ENCODE data around the gene PPM1A. TPM values are rescaled to one million over a fixed set of nuclear protein-coding genes. Genes with fewer than 3 reads are reported as not detected.

The PPM1A gene
- total and polyA plus RNA-seq, 2 donors = 23.9 to 75.9 TPM

DNA sequence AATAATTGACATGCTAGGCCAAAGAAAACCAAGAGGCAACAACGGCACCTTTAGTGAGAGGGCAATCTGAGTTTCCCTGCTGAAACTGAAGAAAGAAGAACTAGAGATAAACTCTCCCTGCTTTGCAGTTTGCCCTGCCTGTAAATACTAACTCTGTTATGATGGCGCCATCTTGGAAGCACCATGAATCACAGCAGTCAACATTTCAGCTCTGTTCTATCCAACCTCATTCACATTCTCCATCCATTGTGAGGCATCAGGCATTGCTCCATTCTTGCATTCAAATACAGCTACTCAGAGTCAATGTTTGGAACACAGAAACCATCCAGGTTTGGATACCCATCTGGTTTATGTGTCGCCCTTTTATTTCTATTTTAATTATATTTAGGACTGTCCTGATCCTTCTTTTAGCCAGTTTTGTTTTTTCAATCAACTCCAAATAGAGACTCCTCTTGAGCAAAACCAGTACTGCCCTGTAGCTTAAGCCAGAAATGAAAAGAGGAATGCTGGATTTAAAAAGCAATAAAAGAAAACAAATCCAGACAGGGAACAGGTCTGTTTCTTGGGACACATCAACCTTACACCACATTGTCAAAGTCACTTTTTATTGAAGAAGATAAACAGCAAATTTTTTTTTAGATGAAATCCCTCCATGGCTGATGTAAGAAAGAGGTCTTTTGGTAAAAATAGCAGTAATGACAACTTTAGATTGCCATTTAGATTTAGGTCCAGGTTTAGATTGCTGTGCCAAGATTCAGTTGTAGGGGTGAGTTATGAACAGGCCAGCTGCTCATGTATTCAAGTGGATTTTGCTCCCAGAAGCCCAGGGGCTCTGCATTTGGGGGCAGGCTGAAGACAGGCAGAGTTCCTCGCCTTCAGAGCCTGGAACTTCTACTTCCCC lies 33.3 kb upstream of the PPM1A start:
- no peak overlapping the region for H3K27ac ChIP-seq (ENCODE audit: low read depth)
- no peak for DNase-seq (ENCODE audit: extremely low spot score)
- no peaks in the 10 kb centered on the region for H3K36me3 ChIP-seq (ENCODE audit: insufficient read depth)
- no peaks in the 10 kb centered on the region for H3K4me1 ChIP-seq (ENCODE audit: insufficient read depth)
- WGBS = 55% methylated on average over 4 of the region's 4 CpGs
- H3K4me3 ChIP-seq (ENCODE audit: low read depth, low read length) = no peak overlapping the region

- Histone ChIP-seq H3K4me3 (ENCODE audit: low read depth, low read length) (no peak overlapping the region), H3K27ac (ENCODE audit: low read depth) (no peak overlapping the region), H3K4me1 (ENCODE audit: insufficient read depth) (no peaks in the 10 kb centered on the region), H3K36me3 (ENCODE audit: insufficient read depth) (no peaks in the 10 kb centered on the region)
- 77% methylated on average over 3 of the region's 3 CpGs for WGBS
- DNase-seq (ENCODE audit: extremely low spot score) = no peak
Measured at GRCh38 chr14:60217713-60218112, 31.3 kb upstream of the PPM1A start.

DNA sequence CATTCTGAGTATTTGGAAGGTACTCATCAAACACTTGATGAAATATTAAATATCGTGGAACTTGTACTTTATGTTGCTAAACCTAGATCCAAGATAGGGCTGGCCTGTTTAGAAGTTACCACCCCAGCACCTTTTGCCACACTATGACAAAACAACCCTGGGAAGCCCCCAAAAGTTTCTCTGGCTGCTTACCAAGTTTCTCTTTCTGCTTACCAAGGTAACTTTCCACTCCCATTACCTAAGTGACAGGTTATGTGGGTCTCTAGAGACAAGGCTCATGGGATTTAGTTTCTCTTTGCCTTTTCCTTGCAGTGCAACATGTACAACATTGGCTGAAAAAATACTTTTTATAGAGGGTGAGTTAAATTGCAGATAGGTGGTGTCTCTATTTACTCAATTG lies 28.9 kb upstream of the PPM1A start:
- H3K4me3 ChIP-seq (ENCODE audit: low read depth, low read length) = no peak overlapping the region
- H3K4me1 ChIP-seq (ENCODE audit: insufficient read depth) = no peaks in the 10 kb centered on the region
- no peaks in the 10 kb centered on the region for H3K36me3 ChIP-seq (ENCODE audit: insufficient read depth)
- DNase-seq (ENCODE audit: extremely low spot score) = no peak
- 93% methylated on average over 1 of the region's 1 CpG for WGBS
- H3K27ac ChIP-seq (ENCODE audit: low read depth) = no peak overlapping the region

DNA sequence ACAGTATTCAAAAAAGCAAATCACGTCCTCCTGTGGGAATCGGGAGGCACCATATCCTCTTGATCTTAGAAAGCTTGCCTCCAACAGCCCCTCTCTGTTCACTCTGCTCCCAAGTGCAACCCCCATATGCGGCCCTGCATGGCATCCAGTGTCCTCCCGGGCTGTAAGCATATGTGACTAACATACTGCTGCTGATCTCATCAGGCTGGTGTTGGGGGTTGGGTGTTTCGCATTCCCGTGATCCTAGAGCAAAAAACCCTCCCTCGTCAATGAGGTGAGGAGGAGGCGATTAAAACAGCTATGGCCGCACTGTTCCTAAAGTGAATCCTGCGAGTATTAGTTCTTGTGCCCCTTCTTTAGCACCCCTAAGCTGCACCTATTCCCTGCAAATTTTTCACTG lies 28.1 kb upstream of the PPM1A start:
- WGBS = 93% methylated on average over 10 of the region's 10 CpGs
- Histone ChIP-seq H3K36me3 (ENCODE audit: insufficient read depth) (no peaks in the 10 kb centered on the region), H3K4me1 (ENCODE audit: insufficient read depth) (no peaks in the 10 kb centered on the region), H3K27ac (ENCODE audit: low read depth) (no peak overlapping the region), H3K4me3 (ENCODE audit: low read depth, low read length) (no peak overlapping the region)
- no peak for DNase-seq (ENCODE audit: extremely low spot score)

DNA sequence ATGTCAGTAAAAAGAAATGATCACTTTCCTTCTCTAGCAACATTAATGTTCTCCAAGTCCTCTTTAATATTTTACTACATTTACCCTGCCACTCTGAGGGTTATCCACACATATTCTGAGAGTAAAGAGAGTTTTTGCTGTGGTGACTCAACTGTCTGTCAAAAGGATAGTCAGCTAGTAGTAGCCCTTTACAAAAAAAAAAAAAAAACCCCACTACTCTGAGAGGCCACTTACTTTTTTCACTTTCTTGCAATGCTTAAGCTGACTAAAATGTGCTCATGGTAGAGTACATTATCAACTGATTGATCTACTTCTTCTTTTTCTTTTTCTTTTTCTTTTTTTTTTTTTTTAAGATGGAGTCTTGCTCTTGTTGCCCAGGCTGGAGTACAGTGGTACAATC lies 27.6 kb upstream of the PPM1A start:
- H3K4me1 ChIP-seq (ENCODE audit: insufficient read depth) = no peaks in the 10 kb centered on the region
- no peak overlapping the region for H3K4me3 ChIP-seq (ENCODE audit: low read depth, low read length)
- no peaks in the 10 kb centered on the region for H3K36me3 ChIP-seq (ENCODE audit: insufficient read depth)
- no peak overlapping the region for H3K27ac ChIP-seq (ENCODE audit: low read depth)
- no peak for DNase-seq (ENCODE audit: extremely low spot score)

GRCh38 chr14:60222820-60223219 lies 26.2 kb upstream of the PPM1A start:
- 70% methylated on average over 4 of the region's 4 CpGs for WGBS
- Histone ChIP-seq H3K4me3 (ENCODE audit: low read depth, low read length) (no peak overlapping the region), H3K36me3 (ENCODE audit: insufficient read depth) (no peaks in the 10 kb centered on the region), H3K27ac (ENCODE audit: low read depth) (no peak overlapping the region), H3K4me1 (ENCODE audit: insufficient read depth) (no peaks in the 10 kb centered on the region)
- DNase-seq (ENCODE audit: extremely low spot score) = no peak

DNA sequence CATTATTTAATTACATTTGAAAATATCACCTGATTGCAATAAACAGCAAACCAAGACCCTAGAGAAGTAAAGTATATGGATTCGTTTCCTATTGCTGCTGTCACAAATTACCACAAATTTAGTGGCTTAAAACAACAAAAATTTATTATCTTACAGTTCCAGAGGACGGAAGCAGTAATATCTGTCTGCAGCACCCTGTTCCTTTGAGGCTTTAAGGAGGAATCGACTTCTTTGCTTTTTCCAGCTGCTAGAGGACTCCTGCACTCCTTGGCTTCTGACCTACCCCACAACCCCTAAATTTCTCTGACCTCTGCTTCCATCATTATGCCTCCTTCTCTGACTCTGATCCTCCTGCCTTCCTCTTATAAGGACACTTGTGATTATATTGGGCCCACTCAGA lies 23.8 kb upstream of the PPM1A start:
- 68% methylated on average over 3 of the region's 3 CpGs for WGBS

DNA sequence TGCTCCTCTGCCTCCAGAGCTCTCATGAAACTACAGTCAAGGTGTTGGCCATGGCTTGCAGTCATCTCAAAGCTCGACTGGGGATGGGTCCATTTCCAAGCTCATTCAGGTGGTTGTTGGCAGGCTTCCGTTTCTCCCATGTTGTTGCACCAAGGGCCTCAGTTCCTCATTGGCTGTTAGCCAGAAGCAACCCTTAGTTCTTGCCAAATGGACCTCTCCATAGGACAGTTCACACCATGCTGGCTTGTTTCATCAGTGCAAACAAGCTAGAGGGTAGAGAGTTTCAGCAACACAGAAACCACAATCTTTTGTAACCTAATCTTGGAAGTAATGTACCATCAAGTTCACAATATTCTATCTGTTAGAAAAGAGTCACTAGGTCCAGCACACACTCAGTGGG lies 22.7 kb upstream of the PPM1A start:
- no peak overlapping the region for H3K27ac ChIP-seq (ENCODE audit: low read depth)
- 80% methylated on average over 2 of the region's 2 CpGs for WGBS
- no peak overlapping the region for H3K4me3 ChIP-seq (ENCODE audit: low read depth, low read length)
- H3K36me3 ChIP-seq (ENCODE audit: insufficient read depth) = no peaks in the 10 kb centered on the region
- H3K4me1 ChIP-seq (ENCODE audit: insufficient read depth) = no peaks in the 10 kb centered on the region
- DNase-seq (ENCODE audit: extremely low spot score) = no peak

More for the DNA sequence above, 23.8 kb upstream of the PPM1A start:
- no peak overlapping the region for H3K27ac ChIP-seq (ENCODE audit: low read depth)
- H3K4me1 ChIP-seq (ENCODE audit: insufficient read depth) = no peaks in the 10 kb centered on the region
- DNase-seq (ENCODE audit: extremely low spot score) = no peak
- H3K4me3 ChIP-seq (ENCODE audit: low read depth, low read length) = no peak overlapping the region
- no peaks in the 10 kb centered on the region for H3K36me3 ChIP-seq (ENCODE audit: insufficient read depth)

- 81% methylated on average over 1 of the region's 1 CpG for WGBS
- no peak for DNase-seq (ENCODE audit: extremely low spot score)
- Histone ChIP-seq H3K4me1 (ENCODE audit: insufficient read depth) (no peaks in the 10 kb centered on the region), H3K4me3 (ENCODE audit: low read depth, low read length) (no peak overlapping the region), H3K36me3 (ENCODE audit: insufficient read depth) (no peaks in the 10 kb centered on the region), H3K27ac (ENCODE audit: low read depth) (no peak overlapping the region)
Measured at GRCh38 chr14:60227291-60227690, 21.7 kb upstream of the PPM1A start.

GRCh38 chr14:60229614-60230013 lies 19.4 kb upstream of the PPM1A start:
- no peak overlapping the region for H3K4me3 ChIP-seq (ENCODE audit: low read depth, low read length)
- no peak for DNase-seq (ENCODE audit: extremely low spot score)
- no peaks in the 10 kb centered on the region for H3K36me3 ChIP-seq (ENCODE audit: insufficient read depth)
- no peaks in the 10 kb centered on the region for H3K4me1 ChIP-seq (ENCODE audit: insufficient read depth)
- H3K27ac ChIP-seq (ENCODE audit: low read depth) = no peak overlapping the region

DNA sequence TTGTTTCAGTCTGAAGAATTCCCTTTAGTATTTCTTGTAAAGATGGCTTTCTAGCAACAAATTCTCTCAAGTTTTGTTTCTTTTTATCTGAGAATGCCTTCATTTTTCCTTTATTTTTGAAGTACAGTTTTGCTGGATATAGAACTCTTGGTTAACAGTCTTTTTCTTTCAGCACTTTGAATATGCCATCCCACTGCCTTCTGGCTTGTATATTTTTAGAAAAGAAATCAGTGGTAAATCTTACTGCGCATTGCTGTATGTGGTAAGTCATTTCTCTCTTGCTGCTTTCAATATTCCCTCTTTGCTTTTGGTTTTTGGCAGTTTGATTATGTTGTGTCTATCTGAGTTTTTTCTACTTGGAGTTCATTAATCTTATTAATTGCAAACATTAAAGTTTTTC lies 16.8 kb upstream of the PPM1A start:
- 100% methylated on average over 1 of the region's 1 CpG for WGBS
- Histone ChIP-seq H3K4me1 (ENCODE audit: insufficient read depth) (no peaks in the 10 kb centered on the region), H3K36me3 (ENCODE audit: insufficient read depth) (no peaks in the 10 kb centered on the region), H3K4me3 (ENCODE audit: low read depth, low read length) (no peak overlapping the region), H3K27ac (ENCODE audit: low read depth) (no peak overlapping the region)
- no peak for DNase-seq (ENCODE audit: extremely low spot score)

GRCh38 chr14:60233251-60233650 lies 15.8 kb upstream of the PPM1A start:
- H3K4me1 ChIP-seq (ENCODE audit: insufficient read depth) = no peaks in the 10 kb centered on the region
- no peak overlapping the region for H3K27ac ChIP-seq (ENCODE audit: low read depth)
- no peak overlapping the region for H3K4me3 ChIP-seq (ENCODE audit: low read depth, low read length)
- H3K36me3 ChIP-seq (ENCODE audit: insufficient read depth) = no peaks in the 10 kb centered on the region
- 88% methylated on average over 3 of the region's 3 CpGs for WGBS
- DNase-seq (ENCODE audit: extremely low spot score) = no peak

- H3K4me3 ChIP-seq (ENCODE audit: low read depth, low read length) = no peak overlapping the region
- no peaks in the 10 kb centered on the region for H3K36me3 ChIP-seq (ENCODE audit: insufficient read depth)
- no peaks in the 10 kb centered on the region for H3K4me1 ChIP-seq (ENCODE audit: insufficient read depth)
- no peak for DNase-seq (ENCODE audit: extremely low spot score)
- no peak overlapping the region for H3K27ac ChIP-seq (ENCODE audit: low read depth)
Measured at GRCh38 chr14:60233891-60234290, 15.1 kb upstream of the PPM1A start.

GRCh38 chr14:60235440-60235839 lies 13.6 kb upstream of the PPM1A start:
- 38% methylated on average over 2 of the region's 2 CpGs for WGBS
- Histone ChIP-seq H3K27ac (ENCODE audit: low read depth) (no peak overlapping the region), H3K4me3 (ENCODE audit: low read depth, low read length) (no peak overlapping the region), H3K36me3 (ENCODE audit: insufficient read depth) (no peaks in the 10 kb centered on the region), H3K4me1 (ENCODE audit: insufficient read depth) (no peaks in the 10 kb centered on the region)
- no peak for DNase-seq (ENCODE audit: extremely low spot score)

- no peaks in the 10 kb centered on the region for H3K4me1 ChIP-seq (ENCODE audit: insufficient read depth)
- H3K4me3 ChIP-seq (ENCODE audit: low read depth, low read length) = no peak overlapping the region
- no peak overlapping the region for H3K27ac ChIP-seq (ENCODE audit: low read depth)
- 85% methylated on average over 3 of the region's 3 CpGs for WGBS
- no peaks in the 10 kb centered on the region for H3K36me3 ChIP-seq (ENCODE audit: insufficient read depth)
- no peak for DNase-seq (ENCODE audit: extremely low spot score)
Measured at GRCh38 chr14:60238955-60239354, 10.1 kb upstream of the PPM1A start.

Data from urinary bladder (tissue), 4 donors.